GM19099 (cell line): Measurements from ENCODE around the gene NUTF2.

ENCODE experiments used
- POLR2A ChIP-seq: IDR thresholded peaks from 3 replicates; pipeline ENCODE4 v1.6.1; 2011; ENCODE audit warnings: low read depth; ENCODE audit not compliant: insufficient read length; ENCODE audit errors: extremely low read depth

The NUTF2 gene

DNA sequence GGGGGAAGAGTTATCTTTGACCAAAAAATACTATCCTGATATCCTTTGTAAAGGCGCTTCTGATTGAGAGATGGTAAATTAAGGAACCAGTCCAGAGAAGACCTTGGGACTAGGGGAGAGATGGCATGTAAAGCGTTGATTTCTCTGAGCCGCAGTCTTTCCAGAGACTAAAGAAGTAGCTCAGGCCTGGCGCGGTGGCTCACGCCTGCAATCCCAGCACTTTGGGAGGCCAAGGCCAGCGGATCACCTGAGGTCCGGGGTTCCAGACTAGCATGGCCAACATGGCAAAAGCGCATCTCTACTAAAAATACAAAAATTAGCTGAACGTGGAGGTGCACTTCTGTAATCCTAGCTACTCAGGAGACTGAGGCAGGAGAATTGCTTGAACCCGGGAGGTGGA is 1.4 kb downstream of the NUTF2 start:
- no peak for TF ChIP-seq POLR2A

DNA sequence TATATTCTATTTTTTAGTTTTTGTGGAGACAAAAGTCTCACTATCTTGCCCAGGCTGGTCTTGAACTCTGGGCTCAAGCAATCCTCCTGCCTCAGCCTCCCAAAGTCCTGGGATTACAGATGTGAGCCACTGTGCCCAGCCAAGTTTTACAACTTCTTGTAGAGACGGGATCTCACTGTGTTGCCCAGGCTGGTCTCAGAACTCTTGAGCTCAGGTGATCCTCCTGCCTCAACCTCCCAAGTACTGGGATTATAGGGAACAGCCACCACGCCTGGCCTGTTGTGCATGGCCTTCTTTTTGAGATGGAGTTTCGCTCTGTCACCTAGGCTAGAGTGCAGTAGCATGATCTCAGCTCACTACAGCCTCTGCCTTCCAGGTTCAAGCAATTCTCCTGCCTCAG is 6.9 kb downstream of the NUTF2 start:
- TF ChIP-seq POLR2A, result no peak

DNA sequence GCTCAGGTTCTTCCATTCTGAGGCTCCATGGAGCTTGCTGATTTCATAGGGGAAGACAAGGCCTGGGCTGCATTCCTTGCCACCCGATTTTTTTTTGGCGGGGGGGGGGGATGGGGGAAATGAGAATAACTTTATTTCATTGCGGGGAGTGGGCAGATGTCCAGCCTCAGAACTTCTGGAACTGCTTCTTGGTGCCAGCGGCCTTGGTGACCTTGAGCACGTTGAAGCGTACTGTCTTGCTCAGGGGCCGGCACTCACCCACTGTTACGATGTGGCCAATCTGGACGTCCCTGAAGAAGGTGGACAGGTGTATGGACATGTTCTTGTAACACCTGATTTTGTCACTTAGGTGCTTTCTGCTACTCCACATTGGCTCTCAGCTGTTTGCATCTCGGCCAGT is 9.1 kb downstream of the NUTF2 start:
- no peak for TF ChIP-seq POLR2A

DNA sequence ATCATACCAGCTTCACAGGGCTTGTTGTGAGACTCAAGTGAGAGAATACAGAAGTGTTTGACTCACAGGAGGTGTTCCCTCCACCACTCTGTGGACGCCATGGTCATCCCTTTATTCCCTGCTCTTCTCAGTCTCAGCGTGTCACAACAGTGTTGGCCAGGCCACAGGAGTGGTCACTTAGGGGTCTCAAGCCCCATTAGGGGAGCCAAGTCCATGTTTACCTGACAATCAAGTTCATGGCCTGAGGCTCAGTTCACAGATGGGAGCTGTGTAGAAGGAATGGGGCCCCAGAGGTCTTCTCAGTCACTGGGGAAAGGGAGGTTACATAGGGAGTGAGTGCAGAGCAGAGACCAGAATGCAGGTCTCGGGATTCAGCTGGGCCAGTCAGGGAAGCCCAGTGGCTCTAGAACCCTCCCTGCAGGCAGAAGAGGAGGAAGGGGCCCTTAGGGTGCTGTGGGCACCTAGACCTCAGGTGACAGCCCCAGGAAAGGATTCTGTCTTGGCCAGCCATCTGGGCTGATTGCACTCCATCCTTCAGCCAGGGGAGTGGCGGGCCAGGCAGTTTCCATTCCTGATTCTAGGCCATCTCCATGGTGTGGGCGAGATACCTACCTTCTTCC is 10.3 kb downstream of the NUTF2 start:
- no peak for TF ChIP-seq POLR2A

DNA sequence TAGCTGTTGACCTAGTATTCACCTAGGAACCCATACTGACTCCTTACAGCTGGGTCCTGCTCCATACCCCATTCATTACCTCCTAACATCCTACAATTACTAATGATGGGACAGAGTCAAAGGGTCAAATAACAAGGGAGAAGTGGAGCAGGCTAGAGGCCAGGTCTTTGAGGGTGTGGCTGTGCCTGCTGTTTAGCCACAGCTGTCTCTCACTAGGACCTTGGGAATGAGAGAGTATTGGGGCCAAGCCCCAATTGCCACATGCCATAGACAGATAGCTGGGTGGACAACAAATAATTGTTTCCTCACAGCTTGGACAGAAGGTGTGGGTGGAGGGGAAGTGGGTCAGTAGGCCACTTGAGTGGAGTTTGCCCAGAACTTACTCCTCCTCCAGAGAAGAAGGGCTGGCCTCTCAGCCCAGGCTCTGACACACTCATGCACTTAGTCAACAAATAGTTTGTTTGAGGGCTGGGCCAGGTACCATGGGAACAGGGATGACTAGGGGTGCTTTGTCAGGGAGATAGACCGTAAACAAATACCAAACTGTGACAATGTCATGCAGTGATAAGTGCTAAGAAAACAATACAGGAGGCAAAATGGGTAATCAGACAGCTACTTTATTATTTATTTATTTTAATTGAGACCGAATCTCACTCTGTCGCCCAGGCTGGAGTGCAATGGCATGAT is 11.0 kb downstream of the NUTF2 start:
- no peak for TF ChIP-seq POLR2A

DNA sequence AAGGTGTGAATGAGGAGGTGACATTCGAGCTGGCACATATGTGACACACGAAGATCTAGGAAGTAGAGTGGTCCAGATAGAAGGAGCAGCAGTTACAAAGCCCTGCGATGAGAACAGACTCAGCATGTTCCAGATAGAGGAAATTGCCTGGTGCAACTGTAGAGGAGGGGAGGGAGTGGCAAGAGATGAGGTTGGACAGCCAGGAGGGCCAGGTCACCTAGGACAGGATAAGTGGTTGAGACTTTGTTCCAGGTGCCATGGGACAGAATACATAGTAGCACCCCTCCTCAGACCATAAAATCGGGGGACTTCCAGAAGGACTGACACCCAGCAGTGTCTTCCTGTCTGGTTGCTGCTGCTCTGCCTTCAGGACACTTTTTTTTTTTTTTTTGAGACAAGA is 11.8 kb downstream of the NUTF2 start:
- no peak for TF ChIP-seq POLR2A

DNA sequence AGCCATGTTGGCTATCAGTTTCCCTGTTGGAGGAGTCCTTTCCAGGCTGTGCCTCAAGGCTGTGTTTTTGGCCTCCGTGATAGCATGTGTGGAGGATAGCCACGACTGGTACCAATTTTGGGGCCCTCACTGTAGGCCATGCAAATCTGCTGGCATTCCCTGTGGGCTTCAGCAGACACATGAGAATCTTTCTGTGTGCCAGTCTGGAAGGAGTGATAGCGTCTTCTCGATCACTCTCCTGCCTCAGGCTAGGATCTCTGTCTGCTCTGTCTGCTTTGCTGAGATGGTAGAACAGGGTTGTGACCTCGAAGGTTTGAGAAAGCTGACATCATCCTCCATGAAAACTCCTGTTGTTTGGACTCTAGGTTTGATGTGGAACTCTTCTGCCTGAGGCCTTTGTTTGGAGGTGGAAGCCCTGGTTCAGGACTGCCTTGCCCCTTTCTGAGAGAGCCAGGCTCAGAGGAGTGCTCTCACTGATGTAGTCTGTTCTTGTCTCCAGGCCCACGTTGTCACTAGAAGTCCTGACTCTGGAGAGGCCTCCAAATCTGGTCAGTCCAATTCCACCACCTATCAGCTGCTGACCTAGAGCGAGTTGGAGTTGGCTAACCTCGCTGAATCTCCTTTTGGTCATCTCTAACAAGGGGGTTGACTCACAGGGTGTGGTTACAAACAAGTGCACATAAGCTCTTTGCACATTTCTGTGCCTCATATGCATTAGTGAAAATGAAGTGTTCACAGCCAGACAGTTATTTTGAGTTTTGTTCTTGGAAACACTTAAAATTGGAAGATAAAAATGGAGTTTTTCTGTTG is 14.1 kb downstream of the NUTF2 start:
- TF ChIP-seq POLR2A, result no peak

DNA sequence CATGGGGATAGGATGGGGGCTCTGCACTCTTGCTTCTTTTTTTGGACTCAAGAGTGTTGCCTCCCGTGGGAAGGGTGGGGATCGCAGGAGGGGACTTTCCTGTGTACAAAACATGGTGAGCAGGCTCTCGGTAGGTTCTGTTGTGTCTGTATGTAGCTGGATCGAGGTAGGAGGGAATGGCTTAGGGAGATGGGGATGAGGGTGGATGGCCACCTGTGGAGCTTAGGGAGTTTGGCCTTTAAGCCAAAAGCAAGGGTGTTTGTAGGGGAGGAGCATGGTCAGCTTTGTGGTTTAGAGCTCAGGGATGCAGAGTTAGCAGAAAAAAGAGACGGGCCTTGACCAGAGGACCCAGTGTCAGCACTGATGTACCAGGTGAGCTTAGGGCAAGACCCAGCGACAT is 15.1 kb downstream of the NUTF2 start:
- no peak for TF ChIP-seq POLR2A

DNA sequence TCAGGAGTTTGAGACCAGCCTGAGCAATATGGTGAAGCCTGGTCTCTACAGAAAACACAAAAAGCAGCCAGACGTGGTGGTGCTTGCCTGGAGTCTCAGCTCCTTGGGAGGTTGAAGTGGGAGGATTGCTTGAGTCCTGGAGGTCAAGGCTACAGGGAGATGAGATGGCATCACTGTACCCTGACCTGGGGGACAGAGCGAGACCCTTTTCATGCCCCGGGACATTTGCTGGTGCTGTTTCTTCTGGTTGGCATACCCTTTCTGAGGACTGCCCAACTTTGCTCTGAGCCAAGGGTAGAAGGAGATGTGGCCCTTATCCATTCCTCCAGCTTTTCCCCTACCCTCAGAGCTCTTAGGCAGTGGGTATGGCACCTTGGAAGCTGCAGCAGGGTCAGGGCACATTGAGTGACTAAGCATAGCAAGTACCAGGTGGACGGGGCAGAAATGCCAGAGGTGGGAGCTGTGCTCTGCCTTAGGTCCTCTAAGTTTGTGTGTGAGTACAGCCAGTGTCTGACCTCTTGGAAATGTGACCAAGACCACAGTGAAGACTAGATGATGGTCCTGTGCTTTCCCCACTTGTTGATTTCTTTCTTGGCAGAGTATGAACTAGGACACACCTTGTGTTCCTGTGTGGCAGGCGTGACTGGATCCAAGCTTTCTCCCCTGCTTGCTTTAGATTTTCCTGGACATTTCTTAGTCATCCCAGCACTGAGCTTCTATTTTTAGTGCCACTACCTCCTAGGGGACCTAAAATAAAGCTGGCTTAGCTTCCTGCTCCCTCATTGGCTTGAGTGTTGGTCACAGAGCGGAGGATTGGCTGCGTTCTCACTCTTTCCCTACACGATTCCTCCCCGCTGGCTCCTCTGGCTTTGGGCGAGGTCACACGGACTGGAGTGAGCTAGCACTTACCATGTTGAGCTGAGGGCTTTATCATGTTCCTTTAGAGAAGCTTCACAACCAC is 16.2 kb downstream of the NUTF2 start:
- no peak for TF ChIP-seq POLR2A

DNA sequence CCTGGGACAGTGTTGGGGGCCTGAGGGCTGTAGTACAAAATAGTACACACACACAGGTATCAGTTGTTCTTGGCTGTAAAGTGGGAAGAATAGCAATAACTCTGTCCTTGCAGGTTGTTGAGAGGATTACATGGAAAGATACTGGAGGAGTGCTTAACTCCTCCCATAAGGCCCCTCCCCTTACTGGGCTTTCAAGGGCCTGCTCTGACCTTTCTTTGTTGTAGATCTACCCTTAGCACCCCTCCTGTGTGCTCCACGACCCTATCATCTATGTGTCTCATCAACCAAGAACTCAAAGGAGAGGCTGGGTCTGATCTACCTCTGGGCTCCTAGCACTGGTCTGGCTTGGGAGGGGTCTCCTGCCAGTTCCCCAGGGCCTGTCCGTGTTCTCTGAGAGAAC is 17.9 kb downstream of the NUTF2 start:
- no peak for TF ChIP-seq POLR2A

DNA sequence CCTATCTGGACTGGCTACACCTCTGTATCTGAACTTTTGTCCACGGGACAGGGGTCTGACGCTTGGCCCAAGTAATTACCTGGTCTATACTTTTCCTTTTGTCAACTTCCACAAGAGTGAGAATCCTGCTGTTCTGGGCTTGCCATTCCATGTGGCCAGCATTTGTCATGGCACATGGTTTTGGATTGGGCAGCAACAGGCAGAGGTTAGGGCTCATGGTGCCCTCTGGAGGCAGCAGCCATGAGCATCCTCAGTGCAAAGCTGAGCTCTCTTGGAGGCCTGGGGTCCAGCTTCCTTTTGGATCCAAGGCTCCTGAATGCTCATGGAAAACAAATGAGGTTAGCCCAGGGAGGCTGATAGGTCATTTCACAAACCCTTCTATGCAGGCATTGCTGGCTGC is 18.6 kb downstream of the NUTF2 start:
- no peak for TF ChIP-seq POLR2A

DNA sequence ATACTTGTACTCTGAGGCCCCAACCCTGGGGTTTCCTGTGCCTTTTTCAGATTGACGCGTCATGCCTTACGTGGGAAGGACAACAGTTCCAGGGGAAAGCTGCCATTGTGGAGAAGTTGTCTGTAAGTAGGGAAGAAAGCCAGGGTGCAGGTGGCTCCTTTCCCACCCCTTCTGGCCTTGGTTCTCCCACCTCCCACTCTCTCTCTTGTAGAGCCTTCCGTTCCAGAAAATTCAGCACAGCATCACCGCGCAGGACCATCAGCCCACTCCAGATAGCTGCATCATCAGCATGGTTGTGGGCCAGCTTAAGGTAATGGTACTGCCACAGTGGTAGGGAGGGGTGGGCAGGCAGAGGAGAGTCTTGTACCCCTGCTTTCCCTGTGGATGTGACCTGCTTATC is 21.6 kb downstream of the NUTF2 start:
- TF ChIP-seq POLR2A, result no peak

DNA sequence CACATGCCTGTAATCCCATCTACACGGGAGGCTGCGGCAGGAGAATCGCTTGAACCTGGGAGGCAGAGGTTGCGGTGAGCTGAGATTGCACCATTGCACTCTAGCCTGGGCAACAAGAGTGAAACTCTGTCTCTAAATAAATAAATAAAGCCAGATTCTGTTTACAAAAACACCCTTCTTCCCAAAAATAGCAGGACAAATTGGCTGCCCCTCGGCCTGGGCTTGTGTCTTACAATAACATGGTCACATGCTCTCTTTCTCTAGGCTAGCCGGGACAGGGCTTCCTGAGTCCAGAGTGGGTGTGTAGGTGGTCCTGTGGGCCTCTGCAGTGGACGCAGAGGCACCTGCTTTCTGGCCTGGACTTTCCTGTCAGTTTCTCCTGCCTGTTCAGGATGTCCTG is 22.9 kb downstream of the NUTF2 start:
- TF ChIP-seq POLR2A, result no peak

DNA sequence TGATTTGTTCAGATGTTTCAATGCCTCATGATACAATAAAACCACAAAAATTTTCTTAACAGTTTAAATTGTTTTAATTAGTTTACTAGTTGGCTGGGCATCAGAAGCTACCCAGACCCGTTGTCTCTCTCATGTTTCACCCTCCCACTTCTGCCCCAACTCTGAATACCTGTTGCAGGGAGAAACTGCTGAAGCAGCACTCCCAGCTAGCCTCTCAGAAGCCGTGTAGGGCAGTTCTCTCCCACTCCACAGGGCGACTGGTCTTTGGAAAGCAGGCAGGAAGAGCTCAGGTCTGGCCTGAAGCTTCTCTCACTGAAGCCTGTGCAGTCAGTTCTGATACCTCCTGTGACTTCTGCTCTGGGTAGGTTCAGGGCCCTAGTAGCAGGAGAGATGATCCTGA is 24.5 kb downstream of the NUTF2 start:
- no peak for TF ChIP-seq POLR2A

DNA sequence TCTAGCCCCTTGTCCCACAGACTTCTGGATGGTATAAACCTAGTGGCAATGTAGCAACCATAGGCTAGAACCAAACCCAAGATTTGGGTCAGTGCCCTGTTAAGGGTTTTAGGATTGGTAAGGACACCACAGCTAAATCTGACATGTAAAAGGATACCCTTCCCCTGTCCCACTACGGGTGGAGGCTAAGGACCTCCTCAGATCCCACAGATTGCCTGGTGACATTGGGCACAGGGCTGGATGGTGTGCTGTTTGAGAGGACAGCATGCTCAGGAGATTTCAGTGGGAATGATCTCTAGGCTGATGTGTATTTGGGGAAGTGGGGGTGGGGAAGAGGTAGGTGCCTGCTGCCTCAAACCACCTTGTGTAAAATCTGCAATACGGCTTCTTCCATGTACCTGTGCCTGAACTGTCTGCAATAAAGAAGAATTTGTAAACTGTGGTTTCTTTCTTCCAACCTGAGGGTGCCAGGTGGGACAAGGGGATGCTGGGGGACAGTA is 25.4 kb downstream of the NUTF2 start:
- TF ChIP-seq POLR2A, result no peak
